Stomach (tissue), 9 donors: ENCODE data around the gene FAM83D. TPM values are rescaled to one million over a fixed set of nuclear protein-coding genes. Genes with fewer than 3 reads are reported as not detected.

Experiments
- DNase-seq, 2 donors: peaks; one replicate each; pipeline versions ENCODE4 v3.0.0 to v3.0.0-alpha.2; 2013 to 2019
- H3K27ac ChIP-seq, 5 donors: fragments of 200-600 bp in 4 of 5; sonication (generic) in 4 of 5; one replicate each; pipeline ENCODE4 v1.5.1; 2013 to 2019; ENCODE audit warnings: mild to moderate bottlenecking in 1 of 5, moderate library complexity in 1 of 5
- H3K27me3 ChIP-seq, 3 donors: fragments of 200-600 bp; sonication (generic); one replicate each; pipeline ENCODE4 v1.5.1; 2017 to 2019; ENCODE audit warnings: mixed run types in 1 of 3
- H3K36me3 ChIP-seq, 4 donors: fragments of 200-600 bp; sonication (generic); 1 replicate in 3 of 4; 2 replicates in 1 of 4; pipeline ENCODE4 v1.5.1; 2016 to 2019
- H3K4me1 ChIP-seq, 4 donors: fragments of 200-600 bp; sonication (generic); one replicate each; pipeline ENCODE4 v1.5.1; 2016 to 2019
- H3K4me3 ChIP-seq, 4 donors: fragments of 200-600 bp; sonication (generic) in 3 of 4; one replicate each; pipeline ENCODE4 v1.5.1; 2016 to 2019; ENCODE audit warnings: mild to moderate bottlenecking in 1 of 4
- H3K9me3 ChIP-seq, 4 donors: fragments of 200-600 bp; sonication (generic); one replicate each; pipeline ENCODE4 v1.5.1; 2016 to 2019
- EP300 ChIP-seq: sonication (generic); formaldehyde crosslinking; IDR thresholded peaks from one replicate; pipeline ENCODE4 v1.6.1; 2017; ENCODE audit warnings: antibody characterized with exemption
- POLR2A ChIP-seq, 4 donors: fragments of 450-650 bp; IDR thresholded peaks; one replicate each; pipeline ENCODE4 v1.6.1; 2016; ENCODE audit warnings: antibody characterized with exemption in 4 of 4, control low read depth in 2 of 4, mild to moderate bottlenecking in 1 of 4, moderate library complexity in 1 of 4
- POLR2AphosphoS5 ChIP-seq, 3 donors: sonication (generic); formaldehyde crosslinking; IDR thresholded peaks; one replicate each; pipeline ENCODE4 v1.6.1; 2016; ENCODE audit warnings: antibody characterized with exemption in 3 of 3
- WGBS, 5 donors: extraction: QIAGEN DNeasy Blood & Tissue Kit in 3 of 5; methylation state at CpG; one replicate each; pipeline versions ENCODE4 v1.1.5 to v1.1.7; 2013 to 2018; 5-methylcytosine and 5-hydroxymethylcytosine counted together
- intact Hi-C: fragments of 100-400 bp; cut with DNase I; formaldehyde crosslinking; loops from one replicate; pipeline ENCODE4 v1.15.1; 2023; ENCODE audit warnings: low total_unique reads
- polyA plus RNA-seq, 3 donors: library from polyadenylated mRNA; stranded (reverse); fragments of 200-250 nt; gene quantifications; one replicate each; pipeline ENCODE4 v1.2.3, GENCODE V29; 2013
- total RNA-seq, 5 donors: library from RNA; depleted of rRNA; stranded (reverse); fragments of >200 nt; gene quantifications; one replicate each; pipeline versions ENCODE4 v1.1.0 to v1.2.3, GENCODE V29; 2014 to 2016
- TF ChIP-seq, protein P1 (sequence below), 7 experiments: fragments of 450-650 bp in 4 of 7; fragments of 200-600 bp in 3 of 7; sonication (generic) in 3 of 7; IDR thresholded peaks; one replicate each; pipeline ENCODE4 v1.5.1; 2016 to 2019; ENCODE audit warnings: antibody characterized with exemption in 7 of 7, control low read depth in 2 of 7, mild to moderate bottlenecking in 1 of 7
- donor health status: healthy with polysubstance abuse.
- donor health status: Bipolar disorder and iron deficiency.
- donor health status: healthy.

The FAM83D gene
- total and polyA plus RNA-seq, 8 donors, result 2.0 to 289 (median 27.8) TPM

- no peak for DNase-seq
- Histone ChIP-seq H3K9me3 (no peaks in the 10 kb centered on the region), H3K4me1 (peaks cover 0 to 16% (median 12%) of the 10 kb centered on the region in 4 donors), H3K27ac (no peak overlapping the region), H3K4me3 (no peak overlapping the region), H3K36me3 (no peaks in the 10 kb centered on the region), H3K27me3 (peaks cover 0 to 44% (median 3%) of the 10 kb centered on the region in 3 donors)
- WGBS, 5 donors, result 60 to 73% (median 65%) methylated on average over 12 to 13 of the region's 13 CpGs
- intact Hi-C loops, result no loop called here
- TF ChIP-seq POLR2A (IDR thresholded peaks at IDR 0.05) (no peak), EP300 (no peak), POLR2AphosphoS5 (IDR thresholded peaks at IDR 0.05) (no peak)
- TF ChIP-seq, protein P1, sequence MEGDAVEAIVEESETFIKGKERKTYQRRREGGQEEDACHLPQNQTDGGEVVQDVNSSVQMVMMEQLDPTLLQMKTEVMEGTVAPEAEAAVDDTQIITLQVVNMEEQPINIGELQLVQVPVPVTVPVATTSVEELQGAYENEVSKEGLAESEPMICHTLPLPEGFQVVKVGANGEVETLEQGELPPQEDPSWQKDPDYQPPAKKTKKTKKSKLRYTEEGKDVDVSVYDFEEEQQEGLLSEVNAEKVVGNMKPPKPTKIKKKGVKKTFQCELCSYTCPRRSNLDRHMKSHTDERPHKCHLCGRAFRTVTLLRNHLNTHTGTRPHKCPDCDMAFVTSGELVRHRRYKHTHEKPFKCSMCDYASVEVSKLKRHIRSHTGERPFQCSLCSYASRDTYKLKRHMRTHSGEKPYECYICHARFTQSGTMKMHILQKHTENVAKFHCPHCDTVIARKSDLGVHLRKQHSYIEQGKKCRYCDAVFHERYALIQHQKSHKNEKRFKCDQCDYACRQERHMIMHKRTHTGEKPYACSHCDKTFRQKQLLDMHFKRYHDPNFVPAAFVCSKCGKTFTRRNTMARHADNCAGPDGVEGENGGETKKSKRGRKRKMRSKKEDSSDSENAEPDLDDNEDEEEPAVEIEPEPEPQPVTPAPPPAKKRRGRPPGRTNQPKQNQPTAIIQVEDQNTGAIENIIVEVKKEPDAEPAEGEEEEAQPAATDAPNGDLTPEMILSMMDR (IDR thresholded peaks at IDR 0.05), result no peak
Measured at GRCh38 chr20:38889792-38890496, 36.3 kb upstream of the FAM83D start.

DNA sequence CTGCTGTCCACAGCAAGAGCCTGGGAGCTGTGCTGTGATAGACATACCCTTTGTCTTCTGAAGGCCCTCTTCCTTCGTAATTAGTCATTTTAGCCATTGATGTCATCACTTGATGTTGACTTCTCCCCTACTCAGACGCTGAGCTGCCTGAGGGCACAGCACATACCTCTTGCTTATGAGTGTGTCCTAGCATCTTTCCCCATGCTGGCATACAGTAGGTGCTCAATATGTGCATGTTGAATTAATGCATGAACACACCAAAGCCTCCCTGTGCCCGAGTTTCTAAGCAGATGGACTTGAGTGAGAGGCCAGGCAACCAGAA, 35.8 kb upstream of the FAM83D start:
- Histone ChIP-seq H3K4me3 (no peak overlapping the region), H3K36me3 (no peaks in the 10 kb centered on the region), H3K27me3 (peaks cover 0 to 44% (median 3%) of the 10 kb centered on the region in 3 donors), H3K27ac (no peak overlapping the region), H3K4me1 (peaks cover 0 to 16% (median 12%) of the 10 kb centered on the region in 4 donors), H3K9me3 (no peaks in the 10 kb centered on the region)
- no peak for DNase-seq
- 51 to 70% (median 63%) methylated on average over 3 of the region's 3 CpGs for WGBS, 5 donors
- intact Hi-C loops, result no loop called here
- TF ChIP-seq EP300 (no peak), POLR2A (IDR thresholded peaks at IDR 0.05) (no peak), POLR2AphosphoS5 (IDR thresholded peaks at IDR 0.05) (no peak)
- TF ChIP-seq, protein P1 (IDR thresholded peaks at IDR 0.05), result no peak

DNA sequence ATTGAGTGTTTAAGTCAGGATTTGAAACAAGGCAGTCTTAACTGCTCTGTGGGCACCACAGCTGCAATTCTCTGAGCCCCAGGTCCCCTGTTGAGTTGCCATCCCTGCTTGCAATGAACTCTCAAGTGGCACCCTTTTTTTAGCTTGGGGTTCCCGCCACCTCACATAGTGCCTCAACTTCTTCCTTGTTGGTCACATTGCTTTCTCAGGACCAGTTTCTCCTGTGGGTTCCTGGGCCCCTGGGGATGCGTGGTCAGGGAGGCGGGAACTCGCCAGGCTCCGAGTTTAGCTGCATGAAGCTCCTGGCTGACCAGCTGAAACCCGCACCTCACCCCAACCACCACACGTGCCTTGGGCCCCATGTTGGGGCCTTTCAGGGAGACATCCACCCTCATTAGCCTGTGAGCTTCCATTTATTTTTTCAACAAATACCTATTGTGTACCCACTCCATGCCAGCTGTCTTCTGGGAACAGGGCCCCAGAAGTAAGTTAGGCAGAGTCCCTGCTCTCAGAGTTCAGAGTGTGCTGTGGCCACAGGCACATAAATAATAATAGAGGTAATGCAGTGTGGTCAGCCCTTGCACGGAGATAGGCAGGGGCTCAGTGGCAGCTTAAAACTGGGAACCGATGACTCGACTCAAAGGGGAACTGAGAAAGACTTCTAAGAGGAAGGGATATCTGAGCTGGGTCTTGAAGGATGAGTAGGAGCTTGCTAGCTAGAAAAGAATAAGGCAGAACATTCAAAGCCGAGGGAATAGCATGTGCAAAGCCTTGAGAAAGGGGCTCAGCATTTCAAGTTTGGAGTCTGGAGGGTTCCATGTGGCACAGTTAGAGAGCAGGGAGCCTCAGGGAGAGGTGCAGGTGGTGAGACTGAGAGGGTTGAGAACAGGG, 33.9 kb upstream of the FAM83D start:
- TF ChIP-seq POLR2AphosphoS5 (IDR thresholded peaks at IDR 0.05) (no peak), POLR2A (IDR thresholded peaks at IDR 0.05) (no peak), EP300 (no peak)
- TF ChIP-seq, protein P1 (IDR thresholded peaks at IDR 0.05), result no peak
- Histone ChIP-seq H3K27me3 (peaks cover 0 to 44% (median 3%) of the 10 kb centered on the region in 3 donors), H3K9me3 (no peaks in the 10 kb centered on the region), H3K4me1 (peaks cover 0 to 16% (median 12%) of the 10 kb centered on the region in 4 donors), H3K4me3 (no peak overlapping the region), H3K27ac (peak overlapping the region in 1 of 5 donors; percentile 9), H3K36me3 (no peaks in the 10 kb centered on the region)
- 72 to 79% (median 76%) methylated on average over 10 to 11 of the region's 11 CpGs for WGBS, 5 donors
- intact Hi-C loops, result no loop called here
- DNase-seq, result no peak

DNA sequence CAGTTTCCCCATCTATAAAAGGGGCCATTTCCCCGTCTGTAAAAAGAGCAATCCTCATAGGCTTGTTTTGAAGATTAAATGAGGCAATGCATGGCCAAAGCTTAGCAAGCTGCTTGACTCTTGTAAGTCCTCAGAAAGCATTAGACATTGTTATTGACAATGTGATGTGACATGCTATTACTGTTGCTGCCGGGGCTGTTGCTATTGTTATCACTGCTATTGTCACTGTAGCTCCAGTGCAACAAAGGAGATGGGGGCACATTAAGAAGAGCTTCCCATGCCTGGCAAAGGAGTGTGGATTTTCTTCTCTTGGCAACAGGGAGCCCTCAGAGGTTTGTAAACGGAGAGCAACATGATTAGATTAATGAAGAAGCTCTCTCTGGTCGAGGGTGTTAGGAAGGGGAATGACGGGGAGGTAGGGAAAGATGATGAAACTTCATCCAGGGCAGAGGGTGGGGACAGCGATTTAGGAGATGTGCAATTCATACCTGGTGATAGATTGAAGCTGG, 33.1 kb upstream of the FAM83D start:
- no peak for DNase-seq
- TF ChIP-seq POLR2AphosphoS5 (IDR thresholded peaks at IDR 0.05) (no peak), EP300 (no peak), POLR2A (IDR thresholded peaks at IDR 0.05) (no peak)
- TF ChIP-seq, protein P1 (IDR thresholded peaks at IDR 0.05), result no peak
- no peaks in the 10 kb centered on the region for H3K9me3 ChIP-seq
- H3K4me3 ChIP-seq, result no peak overlapping the region
- WGBS, 5 donors, result 17 to 37% (median 30%) methylated on average over 6 of the region's 6 CpGs
- intact Hi-C loops, result no loop called here
- H3K4me1 ChIP-seq, result peaks cover 0 to 16% (median 12%) of the 10 kb centered on the region in 4 donors
- H3K27ac ChIP-seq, result peak overlapping the region in 2 of 5 donors; percentile 25 to 31
- peaks cover 0 to 43% (median 3%) of the 10 kb centered on the region in 3 donors for H3K27me3 ChIP-seq
- no peaks in the 10 kb centered on the region for H3K36me3 ChIP-seq
